ENCODE results near the gene TOP1.

DNA sequence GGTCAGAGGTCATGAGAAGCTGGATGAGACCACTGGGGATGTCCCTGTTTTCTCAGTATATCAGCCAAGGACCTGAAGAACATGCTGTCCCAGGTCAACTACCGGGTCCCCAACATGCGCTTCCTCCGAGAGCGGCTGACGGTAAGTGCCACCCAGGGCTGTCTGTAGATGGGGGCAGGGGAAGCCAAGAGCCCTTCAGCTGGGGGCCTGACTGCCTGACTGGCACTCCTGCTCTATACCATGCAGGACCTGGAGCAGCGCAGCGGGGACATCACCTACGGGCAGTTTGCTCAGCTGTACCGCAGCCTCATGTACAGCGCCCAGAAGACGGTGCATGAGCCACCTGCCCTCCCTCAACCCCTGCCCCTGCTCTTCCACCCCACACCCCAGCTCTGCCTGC, 133.8 kb downstream of the TOP1 start:
- no peak for TF ChIP-seq LEF1 (IDR thresholded peaks at IDR 0.05; ENCODE audit: borderline replicate concordance)
- TF ChIP-seq BHLHE40 (IDR thresholded peaks at IDR 0.05; ENCODE audit: borderline replicate concordance), result no peak
- no peak for TF ChIP-seq SP1 (IDR thresholded peaks at IDR 0.05)
- TF ChIP-seq L3MBTL2 (conservative IDR thresholded peaks at IDR 0.05), result no peak
- TF ChIP-seq SUZ12 (IDR thresholded peaks at IDR 0.05), result no peak
- no peak for TF ChIP-seq FOXM1 (IDR thresholded peaks at IDR 0.05; ENCODE audit: borderline replicate concordance)
- no peak for TF ChIP-seq TARDBP (IDR thresholded peaks at IDR 0.05)
- TF ChIP-seq FOXK2 (IDR thresholded peaks at IDR 0.05), result no peak
- TF ChIP-seq, protein P1, sequence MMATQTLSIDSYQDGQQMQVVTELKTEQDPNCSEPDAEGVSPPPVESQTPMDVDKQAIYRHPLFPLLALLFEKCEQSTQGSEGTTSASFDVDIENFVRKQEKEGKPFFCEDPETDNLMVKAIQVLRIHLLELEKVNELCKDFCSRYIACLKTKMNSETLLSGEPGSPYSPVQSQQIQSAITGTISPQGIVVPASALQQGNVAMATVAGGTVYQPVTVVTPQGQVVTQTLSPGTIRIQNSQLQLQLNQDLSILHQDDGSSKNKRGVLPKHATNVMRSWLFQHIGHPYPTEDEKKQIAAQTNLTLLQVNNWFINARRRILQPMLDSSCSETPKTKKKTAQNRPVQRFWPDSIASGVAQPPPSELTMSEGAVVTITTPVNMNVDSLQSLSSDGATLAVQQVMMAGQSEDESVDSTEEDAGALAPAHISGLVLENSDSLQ (IDR thresholded peaks at IDR 0.05), result no peak
- no peak for TF ChIP-seq NFRKB (IDR thresholded peaks at IDR 0.05)
- TF ChIP-seq ZNF384 (IDR thresholded peaks at IDR 0.05), result no peak
- TF ChIP-seq ARNT (IDR thresholded peaks at IDR 0.05), result no peak
- no peak for TF ChIP-seq ELF4 (IDR thresholded peaks at IDR 0.05)
